Esophagus (tissue), 2 donors: ENCODE data around the gene DLD. TPM values are rescaled to one million over a fixed set of nuclear protein-coding genes. Genes with fewer than 3 reads are reported as not detected.
A peak's percentile ranks its signal among the peaks of the same experiment; 100 is the strongest.

ENCODE experiments used
- H3K27ac ChIP-seq, 2 donors: one replicate each; pipeline ENCODE4 v1.5.1; 2013; ENCODE audit warnings: low read depth in 2 of 2, mild to moderate bottlenecking in 2 of 2, inconsistent platforms in 1 of 2, low read length in 1 of 2, moderate library complexity in 1 of 2
- H3K27me3 ChIP-seq, 2 donors: one replicate each; pipeline ENCODE4 v1.6.1; 2013; ENCODE audit warnings: low read length in 2 of 2, control low read depth in 1 of 2, mild to moderate bottlenecking in 1 of 2; ENCODE audit not compliant: insufficient read depth in 2 of 2, control insufficient read depth in 1 of 2
- H3K36me3 ChIP-seq, 2 donors: one replicate each; pipeline ENCODE4 v1.6.1; 2013; ENCODE audit warnings: low read length in 1 of 2; ENCODE audit not compliant: control insufficient read depth in 2 of 2, insufficient read depth in 2 of 2
- H3K4me1 ChIP-seq, 2 donors: one replicate each; pipeline ENCODE4 v1.6.1; 2013; ENCODE audit warnings: low read length in 1 of 2; ENCODE audit not compliant: control insufficient read depth in 2 of 2, insufficient read depth in 2 of 2
- H3K4me3 ChIP-seq, 2 donors: one replicate each; pipeline ENCODE4 v1.5.1; 2013; ENCODE audit warnings: low read length in 2 of 2, mild to moderate bottlenecking in 2 of 2, low read depth in 1 of 2, moderate library complexity in 1 of 2
- H3K9me3 ChIP-seq, 2 donors: one replicate each; pipeline ENCODE4 v1.6.1; 2013; ENCODE audit warnings: mild to moderate bottlenecking in 2 of 2, low read depth in 1 of 2, low read length in 1 of 2, moderate library complexity in 1 of 2; ENCODE audit not compliant: control insufficient read depth in 2 of 2, insufficient read depth in 1 of 2
- WGBS, 2 donors: extraction: QIAGEN DNeasy Blood & Tissue Kit; methylation state at CpG; one replicate each; pipeline ENCODE4 v1.1.7; 2013; 5-methylcytosine and 5-hydroxymethylcytosine counted together
- polyA plus RNA-seq, 2 donors: library from polyadenylated mRNA; stranded (reverse); fragments of 200-250 nt; gene quantifications; one replicate each; pipeline ENCODE4 v1.2.3, GENCODE V29; 2013
- donor health status: healthy with polysubstance abuse.
- donor health status: Bipolar disorder and iron deficiency.

DLD gene
- polyA plus RNA-seq, 2 donors: 9.3 to 74.6 TPM

- H3K4me3 ChIP-seq: no peak overlapping the region
- 84 to 87% methylated on average over 5 of the region's 5 CpGs for WGBS, 2 donors
- peaks cover 3 to 4% of the 10 kb centered on the region in 2 donors for H3K4me1 ChIP-seq
- peaks cover 0 to 2% of the 10 kb centered on the region in 2 donors for H3K36me3 ChIP-seq
- H3K27ac ChIP-seq: peak overlapping the region in 1 of 2 donors; percentile 44
- H3K9me3 ChIP-seq: no peaks in the 10 kb centered on the region
- H3K27me3 ChIP-seq: no peaks in the 10 kb centered on the region
These were observed 69.3 kb downstream of the DLD start for GRCh38 chr7:107960272-107960671.

GRCh38 chr7:107961405-107961804, 70.4 kb downstream of the DLD start:
- Histone ChIP-seq H3K27ac (no peak overlapping the region), H3K36me3 (no peaks in the 10 kb centered on the region), H3K4me1 (peaks cover 3 to 4% of the 10 kb centered on the region in 2 donors), H3K9me3 (no peaks in the 10 kb centered on the region), H3K27me3 (no peaks in the 10 kb centered on the region), H3K4me3 (no peak overlapping the region)
- 67 to 71% methylated on average over 9 of the region's 9 CpGs for WGBS, 2 donors

DNA sequence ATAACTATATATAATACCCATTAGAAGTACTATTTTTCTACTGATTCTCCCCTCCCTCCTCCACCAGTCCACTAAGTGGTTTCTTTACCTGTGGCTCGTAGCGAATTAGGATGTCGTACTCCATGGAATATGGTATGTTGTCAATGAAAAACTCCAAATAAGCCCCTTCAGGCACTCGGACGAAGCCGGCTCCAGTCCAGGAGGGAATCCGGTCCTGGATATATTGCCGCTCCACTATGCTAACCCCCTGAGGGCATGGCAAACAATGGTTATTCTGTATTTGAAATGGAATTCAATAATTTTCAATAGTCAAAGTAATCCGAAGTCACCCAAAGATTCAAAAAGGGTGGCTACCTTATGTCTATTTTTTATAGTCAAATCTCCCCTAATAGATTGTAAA, 71.8 kb downstream of the DLD start:
- Histone ChIP-seq H3K27ac (no peak overlapping the region), H3K9me3 (no peaks in the 10 kb centered on the region), H3K4me3 (no peak overlapping the region), H3K4me1 (peaks cover 3 to 4% of the 10 kb centered on the region in 2 donors), H3K36me3 (no peaks in the 10 kb centered on the region), H3K27me3 (no peaks in the 10 kb centered on the region)
- WGBS, 2 donors: 91 to 97% methylated on average over 9 of the region's 9 CpGs

GRCh38 chr7:107964510-107964909, 73.5 kb downstream of the DLD start:
- 94 to 96% methylated on average over 11 of the region's 11 CpGs for WGBS, 2 donors
- Histone ChIP-seq H3K4me1 (no peaks in the 10 kb centered on the region), H3K27ac (no peak overlapping the region), H3K36me3 (no peaks in the 10 kb centered on the region), H3K4me3 (no peak overlapping the region), H3K27me3 (no peaks in the 10 kb centered on the region), H3K9me3 (no peaks in the 10 kb centered on the region)

DNA sequence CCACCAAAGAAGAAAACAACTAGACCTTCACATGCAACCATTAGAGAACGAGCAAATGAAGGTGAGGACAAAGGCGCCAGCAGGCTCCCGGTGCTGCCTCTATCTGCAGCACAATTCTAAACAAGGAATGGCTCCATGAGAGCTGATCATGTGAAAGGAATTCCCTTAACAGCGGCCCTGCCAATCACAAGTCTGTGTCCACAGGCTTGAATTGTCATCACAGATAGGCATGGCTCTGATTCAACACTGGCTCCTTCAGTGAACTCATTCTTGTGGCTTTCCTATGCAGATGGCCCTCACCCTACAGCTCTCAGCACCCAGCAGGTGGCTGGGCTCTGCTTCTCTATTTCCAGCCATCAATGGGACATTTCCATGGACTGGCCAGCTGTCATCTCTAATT, 75.7 kb downstream of the DLD start:
- no peak overlapping the region for H3K27ac ChIP-seq
- WGBS, 2 donors: 81 to 84% methylated on average over 4 of the region's 4 CpGs

DNA sequence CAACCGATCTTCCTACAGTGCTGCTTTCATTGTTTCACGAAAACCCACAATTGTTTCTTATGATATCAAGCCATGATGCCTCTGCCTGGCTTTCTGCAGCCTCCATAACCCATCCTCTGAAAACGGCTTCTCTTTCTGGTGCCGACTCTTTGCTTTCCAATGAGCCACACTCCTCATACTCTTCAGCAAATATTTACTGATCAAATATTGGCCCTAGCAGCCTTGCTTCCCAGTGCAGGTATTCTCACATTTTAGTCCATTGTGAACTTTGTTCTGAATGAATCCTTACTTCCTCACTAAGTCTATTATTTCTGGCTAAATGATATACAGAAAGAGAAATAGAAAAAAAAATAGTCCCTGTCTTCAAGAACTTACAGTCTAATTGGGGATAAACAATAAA, 76.4 kb downstream of the DLD start:
- Histone ChIP-seq H3K4me1 (no peaks in the 10 kb centered on the region), H3K36me3 (no peaks in the 10 kb centered on the region), H3K27me3 (no peaks in the 10 kb centered on the region), H3K27ac (no peak overlapping the region), H3K4me3 (no peak overlapping the region), H3K9me3 (no peaks in the 10 kb centered on the region)
- 69 to 80% methylated on average over 4 of the region's 4 CpGs for WGBS, 2 donors

More for the DNA sequence above, 75.7 kb downstream of the DLD start:
- Histone ChIP-seq H3K9me3 (no peaks in the 10 kb centered on the region), H3K27me3 (no peaks in the 10 kb centered on the region), H3K4me3 (no peak overlapping the region), H3K36me3 (no peaks in the 10 kb centered on the region), H3K4me1 (no peaks in the 10 kb centered on the region)

DNA sequence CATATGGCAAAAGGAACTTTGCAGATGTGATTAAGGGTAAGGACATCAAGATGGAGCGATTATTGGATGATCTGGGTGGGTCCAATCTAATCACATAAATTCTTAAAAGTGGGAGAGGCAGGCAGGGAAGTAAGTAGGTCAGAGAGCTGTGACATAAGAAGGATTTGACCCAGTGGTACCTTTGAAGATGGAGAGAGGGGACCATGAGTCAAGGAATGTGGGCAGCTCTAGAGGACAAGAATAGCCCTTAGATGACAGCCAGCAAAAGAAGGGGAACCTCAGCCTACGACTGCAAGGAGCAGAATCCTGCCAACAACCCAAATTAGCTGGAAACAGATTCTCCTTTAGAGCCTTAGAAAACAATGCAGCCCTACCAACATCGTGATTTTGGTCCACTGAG, 77.5 kb downstream of the DLD start:
- Histone ChIP-seq H3K36me3 (no peaks in the 10 kb centered on the region), H3K4me1 (no peaks in the 10 kb centered on the region), H3K4me3 (no peak overlapping the region), H3K9me3 (no peaks in the 10 kb centered on the region), H3K27me3 (no peaks in the 10 kb centered on the region), H3K27ac (no peak overlapping the region)
- 83 to 84% methylated on average over 3 of the region's 3 CpGs for WGBS, 2 donors

- no peak overlapping the region for H3K27ac ChIP-seq
- no peak overlapping the region for H3K4me3 ChIP-seq
- no peaks in the 10 kb centered on the region for H3K36me3 ChIP-seq
- H3K9me3 ChIP-seq: no peaks in the 10 kb centered on the region
- no peaks in the 10 kb centered on the region for H3K4me1 ChIP-seq
- H3K27me3 ChIP-seq: no peaks in the 10 kb centered on the region
- WGBS, 2 donors: 54 to 59% methylated on average over 6 of the region's 6 CpGs
These were observed 78.9 kb downstream of the DLD start for GRCh38 chr7:107969856-107970255.

Other genes with a start within 250 kb of the DLD start
- under 1 TPM; 0.02 to 0.06 TPM for gene SLC26A4, start 230.4 kb upstream of the DLD start, polyA plus RNA-seq
- 1 to 10 TPM; 4.2 to 6.5 TPM for gene CBLL1, start 147.0 kb upstream of the DLD start, polyA plus RNA-seq
- gene SLC26A3, start 88.0 kb upstream of the DLD start, polyA plus RNA-seq: under 1 TPM; 0.01 to 0.18 TPM
- gene LAMB1, start 112.0 kb downstream of the DLD start, polyA plus RNA-seq: 10 to 100 TPM; 25.2 to 27.5 TPM
- gene LAMB4, start 239.2 kb downstream of the DLD start, polyA plus RNA-seq: 1 to 10 TPM; 3.5 to 4.9 TPM